ENCODE results near the gene YIPF3. TPM values are rescaled to one million over a fixed set of nuclear protein-coding genes. Genes with fewer than 3 reads are reported as not detected.
"Not testable (repeated sequence)": the region's sequence is repeated elsewhere in the genome, so short reads cannot be mapped to it uniquely, and the experiment has no call there.

The YIPF3 gene
- total RNA-seq, 1 experiment from 2014 or later: 161 TPM

GRCh38 chr6:43509984-43510826 is 6.5 kb downstream of the YIPF3 start, which contains the start of gene LRRC73:
LRRC73 (minus strand) TSS chr6:43510346; CDS start chr6:43509785, 561 bp downstream.
- peak; percentile 87 for DNase-seq (ENCODE audit: low read depth)

GRCh38 chr6:43509142-43509983 is 7.4 kb downstream of the YIPF3 start:
- no peak for DNase-seq (ENCODE audit: low read depth)

GRCh38 chr6:43508481-43509141 is 8.1 kb downstream of the YIPF3 start:
- no peak for DNase-seq (ENCODE audit: low read depth)

GRCh38 chr6:43506667-43507471 is 9.9 kb downstream of the YIPF3 start:
- peak; percentile 78 for DNase-seq (ENCODE audit: low read depth)

GRCh38 chr6:43506171-43506570 is 10.6 kb downstream of the YIPF3 start:
- no peak for DNase-seq (ENCODE audit: low read depth)

DNA sequence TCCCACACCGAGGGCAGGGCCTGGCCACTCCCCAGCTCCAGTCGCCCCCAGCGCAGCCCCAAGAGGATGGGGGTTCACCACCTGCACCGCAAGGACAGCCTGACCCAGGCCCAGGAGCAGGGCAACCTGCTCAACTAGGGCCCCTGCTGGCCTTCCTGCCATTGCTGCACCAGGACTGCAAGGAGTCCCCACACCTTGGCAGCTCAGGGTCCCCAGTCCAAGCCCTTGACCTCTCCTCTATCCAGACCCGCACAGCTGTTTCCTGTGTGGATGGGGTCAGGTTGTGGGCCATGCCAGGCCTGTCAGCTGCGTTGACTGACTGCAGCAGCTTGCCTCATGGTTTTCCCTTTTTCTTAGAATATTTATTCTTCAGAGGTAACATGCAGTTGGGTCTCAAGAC is 11.0 kb downstream of the YIPF3 start:
- no peak for DNase-seq (ENCODE audit: low read depth)

DNA sequence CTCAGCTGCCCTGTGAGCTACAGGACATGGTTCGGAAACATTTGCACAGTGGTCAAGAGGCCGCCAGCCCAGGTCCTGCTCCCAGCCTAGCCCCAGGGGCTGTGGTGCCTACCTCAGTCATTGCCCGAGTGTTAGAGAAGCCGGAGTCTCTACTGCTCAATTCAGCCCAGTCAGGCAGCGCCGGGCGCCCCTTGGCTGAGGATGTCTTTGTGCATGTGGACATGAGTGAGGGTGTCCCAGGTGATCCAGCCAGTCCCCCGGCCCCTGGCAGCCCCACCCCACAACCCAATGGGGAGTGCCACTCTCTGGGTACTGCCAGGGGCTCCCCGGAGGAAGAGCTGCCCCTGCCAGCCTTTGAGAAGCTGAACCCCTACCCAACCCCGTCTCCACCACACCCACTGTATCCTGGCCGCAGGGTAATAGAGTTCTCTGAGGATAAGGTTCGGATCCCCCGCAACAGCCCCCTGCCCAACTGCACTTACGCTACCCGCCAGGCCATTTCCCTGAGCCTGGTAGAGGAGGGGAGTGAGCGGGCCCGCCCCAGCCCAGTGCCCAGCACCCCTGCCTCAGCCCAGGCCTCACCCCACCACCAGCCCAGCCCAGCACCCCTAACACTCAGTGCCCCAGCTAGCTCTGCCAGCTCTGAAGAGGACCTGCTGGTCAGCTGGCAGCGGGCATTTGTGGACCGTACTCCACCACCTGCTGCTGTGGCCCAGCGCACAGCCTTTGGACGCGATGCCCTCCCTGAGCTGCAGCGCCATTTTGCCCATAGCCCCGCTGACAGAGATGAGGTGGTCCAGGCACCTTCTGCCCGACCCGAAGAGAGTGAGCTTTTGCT is 11.8 kb downstream of the YIPF3 start:
- no peak for DNase-seq (ENCODE audit: low read depth)

DNA sequence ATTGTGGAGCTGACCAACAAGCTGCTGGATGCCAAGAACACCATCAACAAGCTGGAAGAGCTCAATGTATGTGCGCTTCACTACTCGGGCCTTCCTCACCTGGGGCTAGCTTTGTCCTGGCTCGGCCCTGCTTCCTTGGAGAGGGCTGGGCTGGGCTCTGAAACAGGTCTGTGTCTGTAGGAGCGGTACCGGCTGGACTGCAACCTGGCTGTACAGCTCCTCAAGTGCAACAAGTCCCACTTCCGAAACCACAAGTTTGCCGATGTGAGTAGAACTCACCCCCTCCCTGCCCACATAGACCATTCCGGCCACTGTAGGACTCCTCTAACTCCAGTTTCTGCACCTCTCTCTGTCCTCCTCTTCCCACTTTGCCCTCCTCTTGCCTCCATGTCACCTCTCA is 13.3 kb downstream of the YIPF3 start:
- no peak for DNase-seq (ENCODE audit: low read depth)

DNA sequence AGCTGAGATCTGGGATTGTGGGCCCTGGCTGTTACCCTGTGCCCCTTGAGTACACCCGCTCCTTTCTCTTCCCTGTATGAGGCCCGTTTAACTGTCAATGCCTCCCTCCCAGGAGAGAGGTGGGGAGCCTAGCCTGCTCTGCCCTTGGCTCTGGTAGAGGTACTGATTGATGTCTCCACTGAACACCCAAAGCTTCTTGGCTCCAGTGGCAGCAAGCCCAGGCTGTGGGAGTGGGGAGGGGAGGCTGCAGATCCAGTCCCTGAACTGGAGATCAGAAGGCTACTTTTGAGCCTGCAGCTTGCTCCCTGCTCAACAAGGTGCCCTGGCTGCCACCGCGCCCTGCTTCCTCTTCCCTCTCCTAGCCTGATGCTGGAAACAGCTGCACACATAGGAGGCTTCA is 14.1 kb downstream of the YIPF3 start:
- no peak for DNase-seq (ENCODE audit: low read depth)

- no peak for DNase-seq (ENCODE audit: low read depth)
These were observed 15.8 kb downstream of the YIPF3 start for GRCh38 chr6:43500921-43501320.

- no peak for DNase-seq (ENCODE audit: low read depth)
These were observed 17.5 kb downstream of the YIPF3 start for GRCh38 chr6:43499028-43499815.

DNA sequence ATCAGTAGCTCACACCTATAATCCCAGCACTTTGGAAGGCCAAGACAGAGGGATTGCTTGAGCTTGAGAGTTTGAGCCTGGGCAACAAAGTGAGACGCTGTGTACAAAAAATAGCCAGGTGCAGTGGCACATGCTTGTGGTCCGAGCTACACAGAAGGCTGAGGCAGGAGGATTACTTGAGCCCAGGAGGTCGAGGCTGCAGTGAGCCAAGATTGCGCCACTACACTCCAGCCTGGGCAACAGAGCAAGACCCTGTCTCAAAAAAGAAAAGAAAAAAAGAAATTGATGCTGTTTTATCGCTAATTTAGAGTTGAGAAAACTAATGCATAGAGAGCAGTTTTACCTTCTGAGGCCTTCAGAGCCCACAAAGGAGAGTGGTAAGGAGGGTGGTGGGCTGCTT is 18.4 kb downstream of the YIPF3 start:
- not testable (repeated sequence) for DNase-seq (ENCODE audit: low read depth)

DNA sequence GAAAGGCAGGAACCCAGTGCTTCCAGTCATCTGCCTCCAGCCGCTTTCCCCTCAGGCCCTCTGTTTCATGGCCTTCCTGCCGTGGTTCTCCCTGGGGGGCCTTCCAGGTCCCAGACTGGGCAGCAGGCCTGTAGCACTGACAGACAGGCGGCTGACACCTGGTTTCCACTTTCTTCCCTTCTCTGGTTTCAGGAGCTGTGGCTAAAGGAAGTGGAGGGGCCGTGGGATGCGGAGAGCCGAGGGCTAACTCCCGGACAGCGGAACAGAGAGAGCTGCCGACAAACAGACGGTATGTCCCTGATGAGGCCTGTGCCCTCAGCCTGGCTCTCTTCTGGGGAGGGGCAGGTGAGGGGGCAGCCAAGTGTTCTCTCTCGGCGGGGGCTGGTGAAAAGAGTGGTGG is 19.0 kb downstream of the YIPF3 start:
- DNase-seq (ENCODE audit: low read depth): no peak

DNA sequence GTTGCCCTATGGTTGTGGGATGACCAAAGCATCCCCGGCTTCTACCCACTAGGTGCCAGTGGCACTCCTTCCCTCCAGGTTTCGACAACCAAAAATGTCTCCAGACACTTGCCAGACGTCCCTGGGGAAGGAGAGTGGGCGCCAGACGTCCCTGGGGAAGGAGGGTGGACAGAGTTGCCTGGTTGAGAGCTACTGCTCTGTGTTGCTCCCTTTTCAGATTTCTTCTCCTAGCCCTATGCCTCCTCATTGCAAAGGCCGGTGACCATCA is 19.7 kb downstream of the YIPF3 start:
- no peak for DNase-seq (ENCODE audit: low read depth)

DNA sequence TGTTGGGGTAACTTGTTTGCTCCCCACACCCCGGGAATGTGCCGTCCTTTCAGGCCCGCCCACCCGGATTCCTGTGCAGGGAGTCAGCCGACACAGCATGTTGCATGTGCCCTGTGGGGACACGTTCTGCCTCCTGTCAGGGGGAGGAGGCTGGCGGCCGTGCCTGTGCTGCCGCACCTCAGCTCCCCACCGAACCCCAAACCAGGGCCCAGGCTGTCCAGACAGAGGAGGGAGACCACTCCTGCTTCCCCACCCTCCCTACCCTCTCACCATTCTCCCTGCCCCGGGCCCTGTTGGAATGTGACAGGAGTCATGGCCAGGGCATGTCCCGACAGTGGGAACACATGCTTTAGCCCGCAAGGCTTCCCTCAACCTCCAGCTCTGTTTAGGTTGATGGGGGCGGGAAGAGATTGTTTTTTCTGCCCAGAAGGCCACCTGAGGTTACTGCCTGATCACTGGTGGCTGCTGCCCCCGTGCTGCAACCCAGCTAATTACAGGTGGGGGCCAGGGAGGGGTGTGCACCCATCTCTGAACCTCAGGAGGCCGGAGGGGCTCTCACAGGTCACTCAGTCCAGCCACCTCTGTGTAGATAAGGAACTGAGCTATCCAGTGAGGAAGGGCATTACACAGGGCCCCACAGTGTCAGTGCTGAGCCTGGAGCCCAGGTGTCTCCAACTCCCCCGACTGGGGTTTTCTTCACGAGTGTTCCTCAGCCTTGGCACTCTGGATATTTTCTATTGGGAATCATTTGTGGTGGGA is 20.2 kb downstream of the YIPF3 start:
- peak; percentile 68 for DNase-seq (ENCODE audit: low read depth)

GRCh38 chr6:43495409-43495941 is 21.3 kb downstream of the YIPF3 start:
- peak; percentile 58 for DNase-seq (ENCODE audit: low read depth)

GRCh38 chr6:43494766-43495165 is 22.0 kb downstream of the YIPF3 start:
- no peak for DNase-seq (ENCODE audit: low read depth)

DNA sequence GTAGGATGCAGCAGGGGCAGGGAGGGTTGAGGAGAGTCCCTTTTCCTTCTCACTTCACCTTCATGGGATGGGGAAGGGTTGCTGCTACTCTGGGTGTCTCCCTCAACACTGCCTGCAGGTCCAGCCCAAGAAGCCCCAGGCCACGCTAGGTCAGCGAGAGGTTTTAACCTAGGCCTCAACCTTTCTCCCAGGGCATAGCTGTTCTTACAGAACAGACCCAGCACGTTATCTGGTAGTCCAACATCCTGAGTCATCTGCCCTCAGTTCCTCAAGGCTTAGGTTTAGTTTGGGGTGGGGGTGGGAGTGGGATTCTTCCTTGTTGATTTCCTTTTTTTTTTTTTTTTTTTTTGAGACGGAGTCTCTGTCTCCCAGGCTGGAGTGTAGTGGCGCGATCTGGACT is 22.4 kb downstream of the YIPF3 start:
- DNase-seq (ENCODE audit: low read depth): no peak

GRCh38 chr6:43493833-43494232 is 22.9 kb downstream of the YIPF3 start:
- no peak for DNase-seq (ENCODE audit: low read depth)
